Left lung (tissue), 10 donors: Measurements from ENCODE around the gene LILRB5. TPM values are rescaled to one million over a fixed set of nuclear protein-coding genes. Genes with fewer than 3 reads are reported as not detected.
"Not testable (repeated sequence)": the region's sequence is repeated elsewhere in the genome, so short reads cannot be mapped to it uniquely, and the experiment has no call there.

Source experiments
- ATAC-seq: fragments of 200-7000 bp; cut with Tn5 transposase; one replicate; pipeline ENCODE4 v1.9.1; 2020; ENCODE audit warnings: moderate library complexity
- DNase-seq, 4 donors: peaks; one replicate each; pipeline ENCODE4 v3.0.0-alpha.2; 2013 to 2020
- H3K27ac ChIP-seq, 2 donors: fragments of 200-600 bp; sonication (generic) in 1 of 2; one replicate each; pipeline versions ENCODE4 v1.5.0 to v1.8.0; 2020 to 2021
- H3K27me3 ChIP-seq, 2 donors: fragments of 200-600 bp; sonication (generic) in 1 of 2; one replicate each; pipeline versions ENCODE4 v1.5.0 to v1.8.0; 2020 to 2021
- H3K36me3 ChIP-seq, 2 donors: fragments of 200-600 bp; sonication (generic) in 1 of 2; one replicate each; pipeline versions ENCODE4 v1.5.0 to v1.8.0; 2020 to 2021
- H3K4me1 ChIP-seq, 2 donors: fragments of 200-600 bp; one replicate each; pipeline ENCODE4 v1.8.0; 2021
- H3K4me3 ChIP-seq, 2 donors: fragments of 200-600 bp; sonication (generic) in 1 of 2; one replicate each; pipeline versions ENCODE4 v1.5.0 to v1.8.0; 2020 to 2021; ENCODE audit warnings: mild to moderate bottlenecking in 1 of 2
- H3K9me3 ChIP-seq, 2 donors: fragments of 200-600 bp; sonication (generic) in 1 of 2; one replicate each; pipeline versions ENCODE4 v1.5.0 to v1.8.0; 2020 to 2021
- intact Hi-C, 2 donors: fragments of 100-400 bp; cut with DNase I; formaldehyde crosslinking; loops; one replicate each; pipeline versions ENCODE4 v1.11.2 to v1.14.2; 2022
- polyA plus RNA-seq, 6 donors: library from polyadenylated mRNA; unstranded; fragments of 120-200 nt; gene quantifications; one replicate each; pipeline ENCODE4 v1.2.1, GENCODE V29; 2013; ENCODE audit not compliant: insufficient read length in 6 of 6
- total RNA-seq, 2 donors: library from RNA; stranded (reverse); fragmentation: NEBNext Ultra II Directional; extraction: Animal tissue kit (Norgen Biotek cat#: 25700); gene quantifications; one replicate each; pipeline ENCODE4 v1.2.1, GENCODE V29; 2021
- TF ChIP-seq, protein P1 (sequence below), 2 donors: fragments of 200-600 bp; sonication (generic) in 1 of 2; IDR thresholded peaks; one replicate each; pipeline versions ENCODE4 v1.5.0 to v1.8.0; 2021; ENCODE audit warnings: antibody characterized with exemption in 2 of 2
- donor health status: DM: no; HTN: yes; CAD: no.
- donor health status: DM: no; HTN: no; CAD: no.

Gene LILRB5
- total and polyA plus RNA-seq, 8 donors, result 3.3 to 16.5 (median 4.7) TPM

DNA sequence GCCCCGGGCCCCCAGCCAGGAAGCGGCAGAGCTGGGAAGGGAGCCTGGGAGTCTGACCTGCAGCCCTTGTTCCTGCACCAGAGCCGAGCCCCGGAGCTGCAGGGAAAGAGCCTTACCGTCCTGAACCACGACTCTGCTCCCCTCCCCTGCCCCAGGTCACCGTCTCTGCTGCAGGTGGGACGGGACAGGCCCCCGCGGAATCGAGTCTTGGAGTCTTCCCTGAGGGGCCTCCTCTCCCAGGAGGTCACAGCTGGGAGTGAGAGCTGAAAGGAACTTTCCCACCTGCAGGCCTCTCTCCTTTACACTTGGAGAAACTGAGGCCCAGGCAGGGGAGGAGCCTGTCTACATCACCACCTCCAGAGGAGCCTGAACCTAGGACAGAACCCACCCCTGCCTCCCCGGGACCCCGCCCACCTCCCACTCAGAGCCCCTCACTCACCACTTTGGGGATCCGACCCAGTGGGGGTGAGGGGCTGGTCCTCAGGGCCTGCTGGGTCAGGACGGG lies 20.1 kb upstream of the LILRB5 start:
- intact Hi-C loops, ATAC-seq, H3K9me3 ChIP-seq, H3K4me3 ChIP-seq, DNase-seq, H3K27ac ChIP-seq: not testable (repeated sequence)
- H3K36me3 ChIP-seq, result peaks cover 0 to 47% of the 10 kb centered on the region in 2 donors
- H3K27me3 ChIP-seq, result peaks cover 0 to 67% of the 10 kb centered on the region in 2 donors
- peaks cover 0 to 36% of the 10 kb centered on the region in 2 donors for H3K4me1 ChIP-seq

DNA sequence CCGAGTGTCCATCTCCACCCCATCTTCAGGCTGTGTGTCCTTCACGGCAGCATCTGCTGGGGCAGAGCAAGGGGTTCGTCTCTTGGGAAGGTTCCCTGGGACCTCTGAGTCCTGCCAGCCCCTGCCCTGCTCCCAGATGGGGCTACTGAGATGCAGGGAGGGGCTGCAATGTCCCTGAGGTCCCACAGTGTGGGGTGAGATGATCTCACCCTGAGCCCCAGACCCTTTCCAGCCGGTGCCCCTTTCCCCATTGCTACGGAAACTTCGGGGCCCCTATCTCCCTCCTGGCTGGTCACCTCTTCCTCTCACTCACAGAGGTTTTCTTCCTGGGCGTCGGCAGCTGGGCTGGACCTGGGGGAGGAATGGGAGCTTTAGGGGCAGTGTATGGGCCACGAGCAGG lies 18.9 kb upstream of the LILRB5 start:
- DNase-seq (no peak), ATAC-seq (no peak)
- Histone ChIP-seq H3K9me3 (no peaks in the 10 kb centered on the region), H3K4me3 (no peak overlapping the region), H3K4me1 (peaks cover 0 to 31% of the 10 kb centered on the region in 2 donors), H3K36me3 (peaks cover 0 to 47% of the 10 kb centered on the region in 2 donors), H3K27me3 (peaks cover 0 to 68% of the 10 kb centered on the region in 2 donors), H3K27ac (no peak overlapping the region)
- TF ChIP-seq, protein P1, sequence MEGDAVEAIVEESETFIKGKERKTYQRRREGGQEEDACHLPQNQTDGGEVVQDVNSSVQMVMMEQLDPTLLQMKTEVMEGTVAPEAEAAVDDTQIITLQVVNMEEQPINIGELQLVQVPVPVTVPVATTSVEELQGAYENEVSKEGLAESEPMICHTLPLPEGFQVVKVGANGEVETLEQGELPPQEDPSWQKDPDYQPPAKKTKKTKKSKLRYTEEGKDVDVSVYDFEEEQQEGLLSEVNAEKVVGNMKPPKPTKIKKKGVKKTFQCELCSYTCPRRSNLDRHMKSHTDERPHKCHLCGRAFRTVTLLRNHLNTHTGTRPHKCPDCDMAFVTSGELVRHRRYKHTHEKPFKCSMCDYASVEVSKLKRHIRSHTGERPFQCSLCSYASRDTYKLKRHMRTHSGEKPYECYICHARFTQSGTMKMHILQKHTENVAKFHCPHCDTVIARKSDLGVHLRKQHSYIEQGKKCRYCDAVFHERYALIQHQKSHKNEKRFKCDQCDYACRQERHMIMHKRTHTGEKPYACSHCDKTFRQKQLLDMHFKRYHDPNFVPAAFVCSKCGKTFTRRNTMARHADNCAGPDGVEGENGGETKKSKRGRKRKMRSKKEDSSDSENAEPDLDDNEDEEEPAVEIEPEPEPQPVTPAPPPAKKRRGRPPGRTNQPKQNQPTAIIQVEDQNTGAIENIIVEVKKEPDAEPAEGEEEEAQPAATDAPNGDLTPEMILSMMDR (IDR thresholded peaks at IDR 0.05), result no peak
- intact Hi-C loops, result no loop called here

DNA sequence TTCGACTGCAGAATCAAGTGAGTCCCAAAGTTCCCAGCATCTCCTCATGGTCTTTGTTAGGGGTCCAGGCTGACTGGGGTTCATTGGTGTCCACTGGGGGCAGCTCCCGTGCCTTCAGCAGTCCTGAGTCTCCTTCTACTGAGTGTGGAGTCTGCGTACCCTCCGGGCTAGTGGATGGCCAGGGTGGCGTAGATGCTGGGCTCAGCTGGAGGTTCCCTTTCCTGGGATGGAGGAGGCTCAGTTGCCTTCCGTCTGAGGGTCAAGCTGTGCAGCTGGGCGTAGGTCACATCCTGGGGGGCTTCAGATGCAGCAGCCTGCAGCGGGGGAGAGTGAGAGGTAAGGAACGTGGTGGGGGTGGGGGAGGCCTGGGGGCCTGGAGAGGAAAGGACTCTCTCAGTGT lies 17.4 kb upstream of the LILRB5 start:
- H3K36me3 ChIP-seq, result peaks cover 0 to 47% of the 10 kb centered on the region in 2 donors
- H3K27ac ChIP-seq, H3K9me3 ChIP-seq, H3K4me3 ChIP-seq, intact Hi-C loops, DNase-seq, ATAC-seq: not testable (repeated sequence)
- peaks cover 0 to 54% of the 10 kb centered on the region in 2 donors for H3K27me3 ChIP-seq
- H3K4me1 ChIP-seq, result peaks cover 0 to 35% of the 10 kb centered on the region in 2 donors

DNA sequence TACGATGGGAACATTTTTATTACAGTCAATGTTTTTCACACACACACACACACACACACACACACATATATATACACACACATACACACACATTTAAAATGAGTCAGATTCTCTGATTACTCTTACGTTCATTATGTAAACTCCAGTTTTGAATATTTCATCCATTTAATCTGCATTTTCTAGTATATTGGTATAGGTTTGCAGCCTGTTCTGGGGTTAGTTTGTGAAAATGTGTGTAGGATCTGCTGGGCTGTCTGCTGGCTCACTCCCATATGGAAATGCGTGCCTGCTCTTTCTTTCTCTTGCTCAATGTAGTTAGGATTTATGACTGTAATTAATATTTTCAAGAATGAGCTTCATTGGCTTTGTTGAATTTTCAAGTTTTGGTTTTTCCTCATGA lies 16.7 kb upstream of the LILRB5 start:
- DNase-seq, result no peak
- no peak for ATAC-seq
- intact Hi-C loops, result no loop called here
- peaks cover 0 to 34% of the 10 kb centered on the region in 2 donors for H3K4me1 ChIP-seq
- H3K27me3 ChIP-seq, result peaks cover 0 to 47% of the 10 kb centered on the region in 2 donors
- H3K27ac ChIP-seq, result no peak overlapping the region
- no peak overlapping the region for H3K4me3 ChIP-seq
- H3K9me3 ChIP-seq, result no peaks in the 10 kb centered on the region
- TF ChIP-seq, protein P1 (IDR thresholded peaks at IDR 0.05), result no peak
- peaks cover 0 to 42% of the 10 kb centered on the region in 2 donors for H3K36me3 ChIP-seq

DNA sequence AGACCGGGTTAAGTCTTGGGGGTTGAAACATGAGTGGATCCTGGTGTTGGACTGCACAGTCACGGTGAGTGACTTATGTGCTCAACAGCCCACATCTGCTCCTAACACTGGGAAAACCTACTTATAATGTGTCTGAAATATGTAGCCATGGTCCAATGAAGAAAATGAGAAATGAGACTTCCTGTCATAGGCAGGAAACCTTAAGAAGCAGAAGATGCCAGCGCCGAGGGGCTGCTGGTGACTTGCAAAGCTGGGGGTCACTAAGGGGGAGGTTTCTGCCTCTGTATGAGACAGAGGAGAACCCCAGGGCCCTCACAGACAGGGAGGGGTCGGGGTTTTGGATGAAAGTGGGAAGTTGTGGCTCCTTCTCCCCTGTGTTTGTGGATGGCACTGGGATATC lies 15.1 kb upstream of the LILRB5 start:
- Histone ChIP-seq H3K36me3 (peaks cover 0 to 28% of the 10 kb centered on the region in 2 donors), H3K27ac (peak overlapping the region in 1 of 2 donors; percentile 88), H3K27me3 (peaks cover 0 to 31% of the 10 kb centered on the region in 2 donors), H3K4me1 (peaks cover 0 to 22% of the 10 kb centered on the region in 2 donors)
- intact Hi-C loops, H3K9me3 ChIP-seq, DNase-seq, H3K4me3 ChIP-seq: not testable (repeated sequence)
- ATAC-seq, result peak; percentile 28

DNA sequence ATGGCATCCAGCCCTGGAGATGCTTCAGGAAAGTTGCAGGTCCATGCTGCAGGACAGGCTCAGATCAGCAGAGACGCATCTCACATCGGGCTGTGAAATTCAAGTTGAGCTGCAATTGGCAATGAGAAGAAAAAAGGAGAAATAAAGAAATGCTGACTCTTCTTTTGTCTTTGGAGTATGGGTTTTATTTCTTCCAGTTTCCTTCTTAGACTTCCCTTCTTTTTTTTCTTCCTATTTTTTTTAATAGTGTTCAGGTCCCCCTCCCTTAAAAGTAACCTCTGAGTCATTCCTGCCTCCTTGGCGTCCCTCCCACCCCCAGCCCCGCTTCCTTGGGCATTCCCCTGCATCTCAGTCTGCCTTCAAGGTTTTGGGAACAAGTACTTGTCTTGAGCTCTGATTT lies 14.5 kb upstream of the LILRB5 start:
- peak overlapping the region in 1 of 2 donors; percentile 88 for H3K27ac ChIP-seq
- peaks cover 0 to 21% of the 10 kb centered on the region in 2 donors for H3K4me1 ChIP-seq
- ATAC-seq (peak; percentile 73), DNase-seq (peak in 1 of 4 donors; percentile 74)
- intact Hi-C loops, H3K4me3 ChIP-seq, H3K9me3 ChIP-seq: not testable (repeated sequence)
- peaks cover 0 to 22% of the 10 kb centered on the region in 2 donors for H3K36me3 ChIP-seq
- peaks cover 0 to 27% of the 10 kb centered on the region in 2 donors for H3K27me3 ChIP-seq

DNA sequence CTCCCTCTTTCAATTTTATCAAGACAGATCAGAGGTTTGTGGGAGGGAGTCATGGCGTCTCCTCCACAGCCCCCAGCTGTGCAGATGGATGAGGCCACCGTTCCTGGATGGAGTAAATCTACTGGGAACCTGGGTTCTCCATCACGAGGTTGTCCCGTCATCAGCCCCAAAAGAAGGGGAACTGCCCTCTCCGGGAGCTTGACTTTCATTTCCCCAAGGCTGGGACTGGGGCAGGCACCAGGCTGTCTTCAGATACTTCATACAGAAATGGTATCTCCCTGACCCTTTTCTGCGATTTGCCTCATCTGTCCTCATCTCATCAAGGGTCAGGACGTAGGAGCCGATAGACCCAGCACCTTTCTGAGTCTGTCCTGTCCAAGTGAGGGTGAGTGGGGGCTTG lies 14.0 kb upstream of the LILRB5 start:
- Histone ChIP-seq H3K36me3 (peaks cover 0 to 17% of the 10 kb centered on the region in 2 donors), H3K27me3 (peaks cover 0 to 27% of the 10 kb centered on the region in 2 donors), H3K4me1 (peaks cover 0 to 25% of the 10 kb centered on the region in 2 donors), H3K27ac (peak overlapping the region in 1 of 2 donors; percentile 88), H3K9me3 (no peaks in the 10 kb centered on the region), H3K4me3 (no peak overlapping the region)
- intact Hi-C loops, result no loop called here
- DNase-seq (peak in 2 of 4 donors; percentile 74 to 78), ATAC-seq (peak; percentile 77)
- TF ChIP-seq, protein P1 (IDR thresholded peaks at IDR 0.05), result no peak
